SK-N-SH (cell line): Measurements from ENCODE around the gene MCCC1. TPM values are rescaled to one million over a fixed set of nuclear protein-coding genes. Genes with fewer than 3 reads are reported as not detected.

ENCODE experiments used
- CTCF ChIA-PET: fragments of 300-600, 350-600 bp; formaldehyde crosslinking; extraction: SDS; loops from one replicate; lab custom pipeline; 2021; lab: Yijun Ruan, JAX
- POLR2A ChIA-PET: fragments of 350-600 bp; sonication (Branson Sonifier 250); formaldehyde crosslinking; extraction: SDS; loops from one replicate; lab custom pipeline; 2020; ENCODE audit warnings: antibody characterized with exemption, inconsistent platforms; lab: Yijun Ruan, JAX
- DNase-seq: peaks from one replicate; pipeline ENCODE4 v3.0.0; 2012
- H2AFZ ChIP-seq: fragments of 200-600 bp; sonication (generic); 2 replicates; pipeline ENCODE4 v1.8.1; 2016; ENCODE audit warnings: antibody characterized with exemption, mild to moderate bottlenecking, low read depth
- H3F3A ChIP-seq: fragments of 200-600 bp; sonication (generic); replicated peaks from 2 replicates; pipeline ENCODE3; 2016; ENCODE audit warnings: antibody characterized with exemption, mild to moderate bottlenecking; ENCODE audit not compliant: insufficient read depth
- H3K27ac ChIP-seq, 2 experiments: fragments of 200-500 bp in 1 of 2; fragments of 200-600 bp in 1 of 2; sonication (Bioruptor generic) in 1 of 2; sonication (generic), shearing (Covaris generic) in 1 of 2; 2 replicates each; pipeline versions ENCODE4 v1.5.1 to v1.6.1; 2014 to 2016; ENCODE audit warnings: low read depth in 2 of 2, inconsistent platforms in 1 of 2, low read length in 1 of 2, mild to moderate bottlenecking in 1 of 2, mixed read lengths in 1 of 2
- H3K27me3 ChIP-seq: fragments of 200-600 bp; sonication (generic), shearing (Covaris generic); 2 replicates; pipeline ENCODE4 v1.6.1; 2016; ENCODE audit warnings: mixed run types; ENCODE audit not compliant: insufficient read depth
- H3K36me3 ChIP-seq, 2 experiments: fragments of 200-500 bp in 1 of 2; fragments of 200-600 bp in 1 of 2; sonication (Bioruptor generic) in 1 of 2; sonication (generic) in 1 of 2; replicated peaks in 1 of 2; 2 replicates each; pipeline versions ENCODE3 to v1.5.1; 2014 to 2016; ENCODE audit warnings: low read length in 1 of 2, mild to moderate bottlenecking in 1 of 2; ENCODE audit not compliant: insufficient read depth in 2 of 2, control insufficient read depth in 1 of 2
- H3K4me1 ChIP-seq, 2 experiments: fragments of 200-500 bp in 1 of 2; fragments of 200-600 bp in 1 of 2; sonication (Bioruptor generic) in 1 of 2; sonication (generic), shearing (Covaris generic) in 1 of 2; 2 replicates each; pipeline versions ENCODE4 v1.5.1 to v1.6.1; 2014 to 2016; ENCODE audit warnings: low read depth in 1 of 2, low read length in 1 of 2, mixed run types in 1 of 2; ENCODE audit not compliant: insufficient read depth in 2 of 2, control insufficient read depth in 1 of 2
- H3K4me2 ChIP-seq: fragments of 200-600 bp; sonication (generic), shearing (Covaris generic); 2 replicates; pipeline ENCODE4 v1.6.1; 2017; ENCODE audit warnings: mixed run types
- H3K4me3 ChIP-seq, 2 experiments: fragments of 200-500 bp in 1 of 2; fragments of 200-600 bp in 1 of 2; sonication (Bioruptor generic) in 1 of 2; sonication (generic), shearing (Covaris generic) in 1 of 2; 2 replicates each; pipeline versions ENCODE4 v1.5.1 to v1.8.1; 2014 to 2016; ENCODE audit warnings: low read depth in 2 of 2, inconsistent platforms in 1 of 2, low read length in 1 of 2, mild to moderate bottlenecking in 1 of 2, mixed read lengths in 1 of 2, moderate library complexity in 1 of 2
- H3K79me2 ChIP-seq: fragments of 200-600 bp; sonication (generic); 2 replicates; pipeline ENCODE4 v1.8.1; 2017; ENCODE audit warnings: mild to moderate bottlenecking; ENCODE audit not compliant: insufficient read depth
- H3K9ac ChIP-seq: fragments of 200-600 bp; sonication (generic); 2 replicates; pipeline ENCODE4 v1.6.1; 2017; ENCODE audit warnings: mixed run types
- H3K9me2 ChIP-seq: fragments of 200-600 bp; sonication (generic); 2 replicates; pipeline ENCODE4 v1.6.1; 2017; ENCODE audit warnings: mixed run types
- H3K9me3 ChIP-seq: fragments of 200-600 bp; sonication (generic); 2 replicates; pipeline ENCODE4 v1.6.1; 2017; ENCODE audit warnings: mixed run types, mild to moderate bottlenecking, moderate library complexity
- H4K20me1 ChIP-seq: fragments of 200-600 bp; sonication (generic); 2 replicates; pipeline ENCODE4 v1.6.1; 2017; ENCODE audit warnings: mild to moderate bottlenecking, mixed run types; ENCODE audit not compliant: insufficient read depth
- ELF1 ChIP-seq: IDR thresholded peaks from 2 replicates; pipeline ENCODE4 v1.4.0; 2012
- EZH2phosphoT487 ChIP-seq: fragments of 200-600 bp; sonication (generic); IDR thresholded peaks from 2 replicates; pipeline ENCODE4 v1.6.1; 2017; ENCODE audit warnings: low read depth, mixed run types, mild to moderate bottlenecking, antibody characterized with exemption, moderate library complexity, borderline replicate concordance
- FOSL2 ChIP-seq: IDR thresholded peaks from 2 replicates; pipeline ENCODE4 v1.4.0; 2012; ENCODE audit warnings: low read depth, mild to moderate bottlenecking, moderate library complexity, borderline replicate concordance
- GABPA ChIP-seq: IDR thresholded peaks from 2 replicates; pipeline ENCODE4 v1.4.0; 2012; ENCODE audit warnings: low read depth, mild to moderate bottlenecking
- MXI1 ChIP-seq: IDR thresholded peaks from 2 replicates; pipeline ENCODE4 v1.6.1; 2012; ENCODE audit warnings: mild to moderate bottlenecking, low read depth, low read length, improper control_type of control experiment
- NRF1 ChIP-seq: IDR thresholded peaks from 2 replicates; pipeline ENCODE4 v1.6.1; 2012; ENCODE audit warnings: low read depth, mild to moderate bottlenecking, low read length
- RAD21 ChIP-seq: IDR thresholded peaks from 2 replicates; pipeline ENCODE4 v1.6.1; 2012; ENCODE audit warnings: mild to moderate bottlenecking, low read length
- RCOR1 ChIP-seq: fragments of 150-350 bp; IDR thresholded peaks from 2 replicates; pipeline ENCODE4 v1.6.1; 2017; ENCODE audit warnings: antibody characterized with exemption, low read length
- SIN3A ChIP-seq: IDR thresholded peaks from 2 replicates; pipeline ENCODE4 v1.6.1; 2012; ENCODE audit warnings: low read depth, mild to moderate bottlenecking, low read length, moderate library complexity, borderline replicate concordance
- TAF1 ChIP-seq: IDR thresholded peaks from 2 replicates; pipeline ENCODE4 v1.6.1; 2012; ENCODE audit warnings: low read depth, mild to moderate bottlenecking, low read length, moderate library complexity, borderline replicate concordance
- TCF12 ChIP-seq: IDR thresholded peaks from 2 replicates; pipeline ENCODE4 v1.4.0; 2012
- WGBS: methylation state at CpG from one replicate; pipeline ENCODE4 v1.1.6; 2017; ENCODE audit warnings: low lambda C conversion rate; 5-methylcytosine and 5-hydroxymethylcytosine counted together
- polyA plus RNA-seq, 3 experiments: library from polyadenylated mRNA; depleted of rRNA; stranded (reverse); fragments of >200 nt; gene quantifications; 2 replicates each; pipeline ENCODE4 v1.2.3, GENCODE V29; 2012
- TF ChIP-seq, protein P1 (sequence below): fragments of 200-600 bp; sonication (generic); IDR thresholded peaks from 2 replicates; pipeline ENCODE4 v1.6.1; 2017; ENCODE audit warnings: antibody characterized with exemption, mild to moderate bottlenecking, moderate library complexity
- TF ChIP-seq, protein P2 (sequence below): IDR thresholded peaks from 2 replicates; pipeline ENCODE4; 2012
- TF ChIP-seq, protein P3 (sequence below): IDR thresholded peaks from 2 replicates; pipeline ENCODE4 v1.4.0; 2012; ENCODE audit warnings: low read depth, borderline replicate concordance
- TF ChIP-seq, protein P4 (sequence below): IDR thresholded peaks from 2 replicates; pipeline ENCODE4 v1.6.1; 2012; ENCODE audit warnings: mild to moderate bottlenecking, low read depth, low read length, moderate library complexity

MCCC1 gene
- polyA plus RNA-seq, 1 of the 3 experiments (the other 2 are of a cell fraction), result 15.4 TPM

DNA sequence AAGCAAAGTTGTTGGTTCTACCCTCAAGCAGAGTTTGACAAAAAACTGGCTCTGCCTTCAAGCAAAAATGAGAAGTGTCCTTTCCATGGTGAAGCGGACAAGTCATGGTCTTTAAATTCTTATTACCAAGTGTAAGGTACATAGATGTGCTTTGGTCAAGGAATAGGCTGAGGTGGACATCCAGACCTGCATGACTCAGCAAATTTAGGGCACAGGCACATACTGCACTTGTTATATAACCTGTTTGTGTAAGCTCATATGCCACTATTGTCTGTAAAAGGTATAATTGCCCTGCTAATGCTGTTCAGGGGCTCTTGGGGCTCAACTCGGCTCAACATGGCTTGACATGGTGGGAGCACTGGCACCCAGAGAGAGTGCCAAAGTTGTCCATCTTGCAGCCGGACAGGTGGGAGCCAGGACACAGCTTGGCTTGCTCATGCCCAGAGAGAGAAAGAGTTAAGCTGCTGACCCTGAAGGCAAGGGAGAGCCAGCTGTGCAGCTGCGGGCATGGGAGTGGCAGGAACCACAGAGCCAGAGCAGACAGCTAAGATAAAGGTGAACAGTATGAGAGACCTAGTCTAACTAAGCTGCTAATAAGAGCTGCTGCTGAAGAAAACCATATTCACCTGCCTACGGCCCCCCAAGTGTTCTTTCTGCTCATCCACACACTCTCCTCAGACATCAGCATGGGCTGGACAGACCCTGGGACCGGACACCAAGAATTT is 17.7 kb downstream of the MCCC1 start:
- Histone ChIP-seq H2AFZ (no peak overlapping the region), H3K27ac (no peak overlapping the region), H4K20me1 (no peaks in the 10 kb centered on the region), H3K79me2 (no peaks in the 10 kb centered on the region), H3K9ac (no peak overlapping the region), H3K4me2 (no peak overlapping the region), H3K27me3 (no peaks in the 10 kb centered on the region), H3K4me3 (no peak overlapping the region), H3K9me2 (no peaks in the 10 kb centered on the region), H3F3A (no peaks in the 10 kb centered on the region), H3K36me3 (peaks cover 16 to 36% of the 10 kb centered on the region in 2 experiments), H3K9me3 (no peaks in the 10 kb centered on the region; the same call in 1 of the 2 replicates), H3K4me1 (no peaks in the 10 kb centered on the region)
- TF ChIP-seq NRF1, result no peak
- TF ChIP-seq MXI1, result no peak
- TF ChIP-seq GABPA, result no peak
- no peak for TF ChIP-seq SIN3A
- TF ChIP-seq, protein P1, sequence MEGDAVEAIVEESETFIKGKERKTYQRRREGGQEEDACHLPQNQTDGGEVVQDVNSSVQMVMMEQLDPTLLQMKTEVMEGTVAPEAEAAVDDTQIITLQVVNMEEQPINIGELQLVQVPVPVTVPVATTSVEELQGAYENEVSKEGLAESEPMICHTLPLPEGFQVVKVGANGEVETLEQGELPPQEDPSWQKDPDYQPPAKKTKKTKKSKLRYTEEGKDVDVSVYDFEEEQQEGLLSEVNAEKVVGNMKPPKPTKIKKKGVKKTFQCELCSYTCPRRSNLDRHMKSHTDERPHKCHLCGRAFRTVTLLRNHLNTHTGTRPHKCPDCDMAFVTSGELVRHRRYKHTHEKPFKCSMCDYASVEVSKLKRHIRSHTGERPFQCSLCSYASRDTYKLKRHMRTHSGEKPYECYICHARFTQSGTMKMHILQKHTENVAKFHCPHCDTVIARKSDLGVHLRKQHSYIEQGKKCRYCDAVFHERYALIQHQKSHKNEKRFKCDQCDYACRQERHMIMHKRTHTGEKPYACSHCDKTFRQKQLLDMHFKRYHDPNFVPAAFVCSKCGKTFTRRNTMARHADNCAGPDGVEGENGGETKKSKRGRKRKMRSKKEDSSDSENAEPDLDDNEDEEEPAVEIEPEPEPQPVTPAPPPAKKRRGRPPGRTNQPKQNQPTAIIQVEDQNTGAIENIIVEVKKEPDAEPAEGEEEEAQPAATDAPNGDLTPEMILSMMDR, result no peak
- no peak for TF ChIP-seq TCF12
- no peak for TF ChIP-seq ELF1
- TF ChIP-seq, protein P2, sequence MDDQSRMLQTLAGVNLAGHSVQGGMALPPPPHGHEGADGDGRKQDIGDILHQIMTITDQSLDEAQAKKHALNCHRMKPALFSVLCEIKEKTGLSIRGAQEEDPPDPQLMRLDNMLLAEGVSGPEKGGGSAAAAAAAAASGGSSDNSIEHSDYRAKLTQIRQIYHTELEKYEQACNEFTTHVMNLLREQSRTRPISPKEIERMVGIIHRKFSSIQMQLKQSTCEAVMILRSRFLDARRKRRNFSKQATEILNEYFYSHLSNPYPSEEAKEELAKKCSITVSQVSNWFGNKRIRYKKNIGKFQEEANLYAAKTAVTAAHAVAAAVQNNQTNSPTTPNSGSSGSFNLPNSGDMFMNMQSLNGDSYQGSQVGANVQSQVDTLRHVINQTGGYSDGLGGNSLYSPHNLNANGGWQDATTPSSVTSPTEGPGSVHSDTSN, result no peak
- TF ChIP-seq, protein P3, sequence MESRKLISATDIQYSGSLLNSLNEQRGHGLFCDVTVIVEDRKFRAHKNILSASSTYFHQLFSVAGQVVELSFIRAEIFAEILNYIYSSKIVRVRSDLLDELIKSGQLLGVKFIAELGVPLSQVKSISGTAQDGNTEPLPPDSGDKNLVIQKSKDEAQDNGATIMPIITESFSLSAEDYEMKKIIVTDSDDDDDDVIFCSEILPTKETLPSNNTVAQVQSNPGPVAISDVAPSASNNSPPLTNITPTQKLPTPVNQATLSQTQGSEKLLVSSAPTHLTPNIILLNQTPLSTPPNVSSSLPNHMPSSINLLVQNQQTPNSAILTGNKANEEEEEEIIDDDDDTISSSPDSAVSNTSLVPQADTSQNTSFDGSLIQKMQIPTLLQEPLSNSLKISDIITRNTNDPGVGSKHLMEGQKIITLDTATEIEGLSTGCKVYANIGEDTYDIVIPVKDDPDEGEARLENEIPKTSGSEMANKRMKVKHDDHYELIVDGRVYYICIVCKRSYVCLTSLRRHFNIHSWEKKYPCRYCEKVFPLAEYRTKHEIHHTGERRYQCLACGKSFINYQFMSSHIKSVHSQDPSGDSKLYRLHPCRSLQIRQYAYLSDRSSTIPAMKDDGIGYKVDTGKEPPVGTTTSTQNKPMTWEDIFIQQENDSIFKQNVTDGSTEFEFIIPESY, result no peak
- no peak for TF ChIP-seq TAF1
- no peak for TF ChIP-seq EZH2phosphoT487
- CTCF ChIA-PET, result interaction anchor here (1.0 to 2.2 kb wide), 2 partner anchors 12 to 266 kb away, joined by 3 to 5 read pairs; no protein-coding TSS in a partner anchor
- DNase-seq, result no peak
- POLR2A ChIA-PET, result no interaction called here
- WGBS, result 97% methylated on average over 6 of the region's 6 CpGs

DNA sequence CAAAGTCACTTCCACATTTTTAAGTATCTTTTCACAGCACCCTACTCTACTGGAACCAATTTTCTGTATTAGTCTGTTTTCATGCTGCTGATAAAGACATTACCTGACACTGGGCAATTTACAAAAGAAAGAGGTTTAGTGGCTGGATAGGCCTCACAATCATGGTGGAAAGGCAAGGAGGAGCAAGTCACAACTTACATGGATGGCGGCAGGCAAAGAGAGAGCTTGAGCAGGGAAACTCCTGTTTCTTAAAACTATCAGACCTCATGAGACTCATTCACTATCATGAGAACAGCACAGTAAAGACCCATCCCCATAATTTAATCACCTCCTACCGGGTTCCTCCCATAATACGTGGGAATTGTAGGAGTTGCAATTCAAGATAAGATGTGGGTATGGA is 18.7 kb downstream of the MCCC1 start:
- H3F3A ChIP-seq, result no peaks in the 10 kb centered on the region
- no peaks in the 10 kb centered on the region for H3K79me2 ChIP-seq
- H3K36me3 ChIP-seq, result peaks cover 9 to 42% of the 10 kb centered on the region in 2 experiments
- H3K4me3 ChIP-seq, result no peak overlapping the region
- no peak for DNase-seq
- H3K4me1 ChIP-seq, result no peaks in the 10 kb centered on the region
- H3K4me2 ChIP-seq, result no peak overlapping the region
- H3K9ac ChIP-seq, result no peak overlapping the region
- no peaks in the 10 kb centered on the region; the same call in 1 of the 2 replicates for H3K9me3 ChIP-seq
- 88% methylated on average over 3 of the region's 3 CpGs for WGBS
- H3K27ac ChIP-seq, result no peak overlapping the region
- H3K27me3 ChIP-seq, result no peaks in the 10 kb centered on the region
- H4K20me1 ChIP-seq, result no peaks in the 10 kb centered on the region
- no peak overlapping the region for H2AFZ ChIP-seq
- no peaks in the 10 kb centered on the region for H3K9me2 ChIP-seq
- ChIA-PET POLR2A (no interaction called here), CTCF (interaction anchor here (1.0 kb wide), 1 partner anchor 265 kb away, joined by 3 read pairs; no protein-coding TSS in a partner anchor)
- TF ChIP-seq, protein P1, result no peak
- TF ChIP-seq EZH2phosphoT487 (no peak), RCOR1 (no peak), GABPA (no peak), RAD21 (no peak), FOSL2 (no peak)
- TF ChIP-seq, protein P4, sequence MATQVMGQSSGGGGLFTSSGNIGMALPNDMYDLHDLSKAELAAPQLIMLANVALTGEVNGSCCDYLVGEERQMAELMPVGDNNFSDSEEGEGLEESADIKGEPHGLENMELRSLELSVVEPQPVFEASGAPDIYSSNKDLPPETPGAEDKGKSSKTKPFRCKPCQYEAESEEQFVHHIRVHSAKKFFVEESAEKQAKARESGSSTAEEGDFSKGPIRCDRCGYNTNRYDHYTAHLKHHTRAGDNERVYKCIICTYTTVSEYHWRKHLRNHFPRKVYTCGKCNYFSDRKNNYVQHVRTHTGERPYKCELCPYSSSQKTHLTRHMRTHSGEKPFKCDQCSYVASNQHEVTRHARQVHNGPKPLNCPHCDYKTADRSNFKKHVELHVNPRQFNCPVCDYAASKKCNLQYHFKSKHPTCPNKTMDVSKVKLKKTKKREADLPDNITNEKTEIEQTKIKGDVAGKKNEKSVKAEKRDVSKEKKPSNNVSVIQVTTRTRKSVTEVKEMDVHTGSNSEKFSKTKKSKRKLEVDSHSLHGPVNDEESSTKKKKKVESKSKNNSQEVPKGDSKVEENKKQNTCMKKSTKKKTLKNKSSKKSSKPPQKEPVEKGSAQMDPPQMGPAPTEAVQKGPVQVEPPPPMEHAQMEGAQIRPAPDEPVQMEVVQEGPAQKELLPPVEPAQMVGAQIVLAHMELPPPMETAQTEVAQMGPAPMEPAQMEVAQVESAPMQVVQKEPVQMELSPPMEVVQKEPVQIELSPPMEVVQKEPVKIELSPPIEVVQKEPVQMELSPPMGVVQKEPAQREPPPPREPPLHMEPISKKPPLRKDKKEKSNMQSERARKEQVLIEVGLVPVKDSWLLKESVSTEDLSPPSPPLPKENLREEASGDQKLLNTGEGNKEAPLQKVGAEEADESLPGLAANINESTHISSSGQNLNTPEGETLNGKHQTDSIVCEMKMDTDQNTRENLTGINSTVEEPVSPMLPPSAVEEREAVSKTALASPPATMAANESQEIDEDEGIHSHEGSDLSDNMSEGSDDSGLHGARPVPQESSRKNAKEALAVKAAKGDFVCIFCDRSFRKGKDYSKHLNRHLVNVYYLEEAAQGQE, result no peak
